Endometrial microvascular endothelial cells (primary cell): ENCODE measurements around the gene CCDC157. TPM values are rescaled to one million over a fixed set of nuclear protein-coding genes. Genes with fewer than 3 reads are reported as not detected.
"Not testable (repeated sequence)": the region's sequence is repeated elsewhere in the genome, so short reads cannot be mapped to it uniquely, and the experiment has no call there.

Experiments
- in situ Hi-C: cut with HindIII; loops from 2 replicates; pipeline ENCODE4 v1.10.0; 2017; ENCODE audit warnings: low sequenced_read_pairs, low pct_unique_long_range_greater_than_20kb; ENCODE audit errors: inconsistent ontology term
- total RNA-seq: library from RNA; depleted of rRNA; stranded (reverse); fragments of >200 nt; gene quantifications from one replicate; pipeline ENCODE4 v1.2.3, GENCODE V29; 2015; ENCODE audit errors: inconsistent ontology term

The CCDC157 gene
- total RNA-seq, 1 donor from 2014 or later = 2.0 TPM

GRCh38 chr22:30325065-30325720 lies 31.6 kb upstream of the CCDC157 start:
- in situ Hi-C loops = no loop called here

- in situ Hi-C loops = no loop called here
Measured at GRCh38 chr22:30325724-30326254, 31.0 kb upstream of the CCDC157 start.

- in situ Hi-C loops = no loop called here
Measured at GRCh38 chr22:30326255-30326705, 30.5 kb upstream of the CCDC157 start.

- in situ Hi-C loops = no loop called here
Measured at GRCh38 chr22:30326706-30327362, 30.0 kb upstream of the CCDC157 start, which contains the start of gene TBC1D10A. TSS of gene TBC1D10A (minus strand) at chr22:30326941. CDS start at chr22:30326881, 60 bp downstream.

- in situ Hi-C loops = no loop called here
Measured at GRCh38 chr22:30327864-30328345, 28.9 kb upstream of the CCDC157 start.

GRCh38 chr22:30328466-30329049 lies 28.2 kb upstream of the CCDC157 start:
- in situ Hi-C loops = no loop called here

GRCh38 chr22:30332551-30332950 lies 24.3 kb upstream of the CCDC157 start:
- in situ Hi-C loops = no loop called here

GRCh38 chr22:30332994-30333706 lies 23.7 kb upstream of the CCDC157 start:
- in situ Hi-C loops = no loop called here

- in situ Hi-C loops = no loop called here
Measured at GRCh38 chr22:30333707-30334087, 23.1 kb upstream of the CCDC157 start.

- in situ Hi-C loops = no loop called here
Measured at GRCh38 chr22:30334646-30335045, 22.2 kb upstream of the CCDC157 start.

- in situ Hi-C loops = no loop called here
Measured at GRCh38 chr22:30335236-30335635, 21.6 kb upstream of the CCDC157 start.

- in situ Hi-C loops = no loop called here
Measured at GRCh38 chr22:30336752-30337460, 19.9 kb upstream of the CCDC157 start.

GRCh38 chr22:30337461-30337778 lies 19.4 kb upstream of the CCDC157 start:
- in situ Hi-C loops = no loop called here

GRCh38 chr22:30338341-30338740 lies 18.5 kb upstream of the CCDC157 start:
- in situ Hi-C loops = not testable (repeated sequence)

- in situ Hi-C loops = no loop called here
Measured at GRCh38 chr22:30338802-30339201, 18.0 kb upstream of the CCDC157 start.

- in situ Hi-C loops = no loop called here
Measured at GRCh38 chr22:30340911-30341685, 15.7 kb upstream of the CCDC157 start.

- in situ Hi-C loops = no loop called here
Measured at GRCh38 chr22:30344447-30345200, 12.2 kb upstream of the CCDC157 start.
